HepG2 (cell line): Measurements from ENCODE around the gene KRTAP5-2. TPM values are rescaled to one million over a fixed set of nuclear protein-coding genes. Genes with fewer than 3 reads are reported as not detected.

Experiments used
- ATAC-seq: fragments of 200-7000 bp; cut with Tn5 transposase; 3 replicates; pipeline ENCODE4 v1.9.1; 2020; ENCODE audit warnings: mild to moderate bottlenecking, moderate library complexity
- BruUV-seq: library from RNA; stranded (reverse); fragments of 400-500 nt; replicated peaks from 2 replicates; lab custom pipeline; 2021; lab: Mats Ljungman, UMichigan
- CTCF ChIA-PET: fragments of 300-600 bp; formaldehyde crosslinking; extraction: SDS; loops from one replicate; lab custom pipeline; 2021; ENCODE audit warnings: low total read pairs, inconsistent platforms, low intra/inter-chr PET ratio; lab: Yijun Ruan, JAX
- POLR2A ChIA-PET: fragments of 350-600 bp; sonication (Branson Sonifier 250); formaldehyde crosslinking; loops from one replicate; lab custom pipeline; 2020; ENCODE audit warnings: antibody characterized with exemption, inconsistent platforms; lab: Yijun Ruan, JAX
- DNase-seq: peaks from one replicate; pipeline ENCODE4 v3.0.0-alpha.2; 2015; ENCODE audit warnings: low spot score
- FAIRE-seq: peaks from 3 replicates; lab custom pipeline; 2011; peaks lifted over from hg19 to GRCh38; lab: Jason Lieb, UNC
- H2AFZ ChIP-seq: one replicate; pipeline ENCODE4 v1.6.1; 2011; ENCODE audit warnings: low read length, inconsistent platforms
- H3K27ac ChIP-seq: fragments of 300-600 bp; 3 replicates; pipeline ENCODE4 v1.8.0; 2011; ENCODE audit warnings: mixed run types, mild to moderate bottlenecking, mixed read lengths, low read length, inconsistent platforms; ENCODE audit not compliant: insufficient read depth; ENCODE audit errors: extremely low read length
- H3K27me3 ChIP-seq, 2 experiments: fragments of 200-600 bp in 1 of 2; 2 replicates in 1 of 2; 3 replicates in 1 of 2; pipeline versions ENCODE4 v1.6.0 to v1.8.0; 2011; ENCODE audit warnings: low read length in 2 of 2, mild to moderate bottlenecking in 2 of 2, moderate library complexity in 2 of 2, inconsistent platforms in 1 of 2; ENCODE audit not compliant: insufficient read depth in 2 of 2, control insufficient read depth in 1 of 2
- H3K36me3 ChIP-seq, 2 experiments: fragments of 200-600 bp in 1 of 2; replicated peaks in 1 of 2; 2 replicates in 1 of 2; 3 replicates in 1 of 2; pipeline versions ENCODE4 v1.5.1 to v1.8.0; 2011; ENCODE audit warnings: low read length in 2 of 2, inconsistent platforms in 1 of 2; ENCODE audit not compliant: insufficient read depth in 2 of 2, control insufficient read depth in 1 of 2
- H3K4me1 ChIP-seq: 2 replicates; pipeline ENCODE4 v1.5.1; 2012; ENCODE audit warnings: low read length, inconsistent platforms; ENCODE audit not compliant: insufficient read depth
- H3K4me2 ChIP-seq: 2 replicates; pipeline ENCODE4 v1.6.0; 2011; ENCODE audit warnings: low read depth, low read length, inconsistent platforms
- H3K4me3 ChIP-seq, 3 experiments: fragments of 200-600 bp in 1 of 3; sonication (generic), shearing (Covaris generic) in 1 of 3; replicated peaks in 1 of 3; 2 replicates each; pipeline ENCODE4 v1.5.1; 2011 to 2016; ENCODE audit warnings: low read length in 3 of 3, inconsistent platforms in 2 of 3, low read depth in 2 of 3, mild to moderate bottlenecking in 2 of 3, control low read depth in 1 of 3, mixed read lengths in 1 of 3; ENCODE audit not compliant: insufficient read depth in 1 of 3
- H3K79me2 ChIP-seq: one replicate; pipeline ENCODE4 v1.6.1; 2011; ENCODE audit warnings: low read length, inconsistent platforms; ENCODE audit not compliant: insufficient read depth
- H3K9ac ChIP-seq: 2 replicates; pipeline ENCODE4 v1.6.0; 2011; ENCODE audit warnings: mild to moderate bottlenecking, low read depth, low read length, inconsistent platforms; ENCODE audit not compliant: insufficient read depth
- H3K9me3 ChIP-seq: 2 replicates; pipeline ENCODE4 v1.5.1; 2012; ENCODE audit warnings: mild to moderate bottlenecking, low read length
- H4K20me1 ChIP-seq: 2 replicates; pipeline ENCODE4 v1.6.0; 2011; ENCODE audit warnings: inconsistent platforms, mild to moderate bottlenecking, low read length, moderate library complexity; ENCODE audit not compliant: insufficient read depth
- CTCF ChIP-seq: sonication (generic); formaldehyde crosslinking; IDR thresholded peaks from 2 replicates; pipeline ENCODE4 v1.5.0; 2020; ENCODE audit warnings: mild to moderate bottlenecking, missing genetic modification reagents, moderate library complexity
- RBM22 ChIP-seq: fragments of 200-400 bp; formaldehyde crosslinking; optimal IDR thresholded peaks from 2 replicates; pipeline ENCODE3; 2017; ENCODE audit warnings: mild to moderate bottlenecking, low read length, moderate library complexity
- ZBTB10 ChIP-seq: sonication (generic); formaldehyde crosslinking; IDR thresholded peaks from 2 replicates; pipeline ENCODE4 v1.4.0; 2020; ENCODE audit warnings: missing genetic modification reagents, borderline replicate concordance
- ZFP82 ChIP-seq: sonication (generic); formaldehyde crosslinking; IDR thresholded peaks from 2 replicates; pipeline ENCODE4 v1.5.1; 2020; ENCODE audit warnings: mild to moderate bottlenecking, missing genetic modification reagents, borderline replicate concordance
- ZNF564 ChIP-seq: sonication (generic); formaldehyde crosslinking; IDR thresholded peaks from 2 replicates; pipeline ENCODE4 v1.8.1; 2023; ENCODE audit warnings: mild to moderate bottlenecking, missing genetic modification reagents
- WGBS: methylation state at CpG from one replicate; pipeline ENCODE4 v1.1.6; 2017; ENCODE audit warnings: low lambda C conversion rate; 5-methylcytosine and 5-hydroxymethylcytosine counted together
- in situ Hi-C: cut with HindIII; loops from 2 replicates; pipeline ENCODE4 v1.10.0; 2017; ENCODE audit warnings: low pct_unique_long_range_greater_than_20kb; ENCODE audit not compliant: extremely low pct_ligation_motif_present
- intact Hi-C: fragments of 100-400 bp; cut with micrococcal nuclease; formaldehyde crosslinking; loops from one replicate; pipeline ENCODE4 v1.10.0; 2022; ENCODE audit not compliant: unreplicated experiment
- polyA plus RNA-seq, 8 experiments: library from polyadenylated mRNA; depleted of rRNA in 3 of 8; stranded (reverse) in 7 of 8; unstranded in 1 of 8; fragments of >200 nt; fragmentation: Illumina TruSeq in 4 of 8; extraction: Trizol in 4 of 8; gene quantifications; 2 replicates each; pipeline versions ENCODE4 v1.2.1 to v1.2.3, GENCODE V29; 2011 to 2016; ENCODE audit warnings: low read depth in 4 of 8, missing spikeins in 1 of 8, mixed read lengths in 1 of 8; ENCODE audit not compliant: insufficient read depth in 1 of 8
- total RNA-seq, 5 experiments: library from RNA; depleted of rRNA; stranded (reverse); fragments of >200 nt; fragmentation: Illumina TruSeq; extraction: Trizol; gene quantifications; 2 replicates each; pipeline ENCODE4 v1.2.3, GENCODE V29; 2016; ENCODE audit warnings: low read depth in 1 of 5
- TF ChIP-seq, protein P1 (sequence below): IDR thresholded peaks from 2 replicates; pipeline ENCODE4 v1.6.1; 2018; ENCODE audit warnings: missing genetic modification reagents
- TF ChIP-seq, protein P2 (sequence below): sonication (generic); formaldehyde crosslinking; IDR thresholded peaks from 2 replicates; pipeline ENCODE4 v1.4.0; 2020; ENCODE audit warnings: mild to moderate bottlenecking, missing genetic modification reagents

The KRTAP5-2 gene
- total and polyA plus RNA-seq, 2 of the 13 experiments (the other 11 are each of a cell fraction or from before 2014, with no cell fraction given): not detected

DNA sequence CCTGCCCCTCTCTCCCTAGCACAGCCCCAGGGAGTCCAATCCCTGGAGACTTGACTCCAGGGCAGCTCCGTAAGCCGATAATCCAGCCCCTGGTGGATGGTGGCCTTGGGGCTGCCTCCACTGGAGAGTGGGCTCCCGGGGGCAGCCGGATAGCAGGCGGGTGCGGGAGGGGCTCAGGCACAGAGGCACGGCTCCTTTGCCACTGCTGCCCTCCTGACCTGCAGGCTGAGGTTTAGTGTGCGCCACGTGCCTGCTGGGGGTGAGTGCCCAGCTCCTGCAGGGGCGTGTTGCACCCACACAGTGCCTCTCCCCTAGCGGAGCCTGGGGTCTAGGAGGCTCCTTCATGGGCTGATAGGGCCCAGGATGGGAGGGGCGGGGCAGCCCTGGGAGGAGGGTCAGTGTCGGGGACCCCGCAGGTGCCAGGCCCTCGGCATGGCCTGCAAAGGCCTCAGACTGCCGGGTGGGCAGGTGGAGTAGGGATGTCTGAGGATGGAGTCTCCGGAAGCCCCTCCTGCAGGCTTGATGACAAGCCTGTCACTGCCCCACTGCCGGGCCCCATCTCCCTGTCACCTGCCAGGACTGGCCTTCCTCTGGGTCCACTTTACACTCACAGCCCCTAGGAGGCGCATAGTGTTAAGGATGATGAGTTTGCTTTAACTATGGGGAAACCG lies 31.6 kb downstream of the KRTAP5-2 start:
- no peaks in the 10 kb centered on the region for H3K79me2 ChIP-seq
- ChIA-PET CTCF (no interaction called here), POLR2A (interaction anchor here (0.7 kb wide), 1 partner anchor 22 kb away, joined by 3 read pairs; no protein-coding TSS in a partner anchor)
- intact Hi-C loops (no loop called here), in situ Hi-C loops (no loop called here)
- H2AFZ ChIP-seq: no peak overlapping the region
- H3K9ac ChIP-seq: no peak overlapping the region
- peaks cover 0 to 1% of the 10 kb centered on the region in 2 experiments; a peak in 1 of 5 replicates for H3K36me3 ChIP-seq
- ATAC-seq: peak; percentile 10; the same call in 1 of the 3 replicates
- no peak overlapping the region for H3K4me3 ChIP-seq
- no peak for DNase-seq
- no peak overlapping the region for H3K27ac ChIP-seq
- H3K4me2 ChIP-seq: no peak overlapping the region
- no peak for TF ChIP-seq ZFP82 (CRISPR knock-in tag)
- TF ChIP-seq RBM22: no peak
- peak; percentile 31 for TF ChIP-seq CTCF
- TF ChIP-seq, protein P1, sequence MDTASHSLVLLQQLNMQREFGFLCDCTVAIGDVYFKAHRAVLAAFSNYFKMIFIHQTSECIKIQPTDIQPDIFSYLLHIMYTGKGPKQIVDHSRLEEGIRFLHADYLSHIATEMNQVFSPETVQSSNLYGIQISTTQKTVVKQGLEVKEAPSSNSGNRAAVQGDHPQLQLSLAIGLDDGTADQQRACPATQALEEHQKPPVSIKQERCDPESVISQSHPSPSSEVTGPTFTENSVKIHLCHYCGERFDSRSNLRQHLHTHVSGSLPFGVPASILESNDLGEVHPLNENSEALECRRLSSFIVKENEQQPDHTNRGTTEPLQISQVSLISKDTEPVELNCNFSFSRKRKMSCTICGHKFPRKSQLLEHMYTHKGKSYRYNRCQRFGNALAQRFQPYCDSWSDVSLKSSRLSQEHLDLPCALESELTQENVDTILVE: no peak
- TF ChIP-seq, protein P2, sequence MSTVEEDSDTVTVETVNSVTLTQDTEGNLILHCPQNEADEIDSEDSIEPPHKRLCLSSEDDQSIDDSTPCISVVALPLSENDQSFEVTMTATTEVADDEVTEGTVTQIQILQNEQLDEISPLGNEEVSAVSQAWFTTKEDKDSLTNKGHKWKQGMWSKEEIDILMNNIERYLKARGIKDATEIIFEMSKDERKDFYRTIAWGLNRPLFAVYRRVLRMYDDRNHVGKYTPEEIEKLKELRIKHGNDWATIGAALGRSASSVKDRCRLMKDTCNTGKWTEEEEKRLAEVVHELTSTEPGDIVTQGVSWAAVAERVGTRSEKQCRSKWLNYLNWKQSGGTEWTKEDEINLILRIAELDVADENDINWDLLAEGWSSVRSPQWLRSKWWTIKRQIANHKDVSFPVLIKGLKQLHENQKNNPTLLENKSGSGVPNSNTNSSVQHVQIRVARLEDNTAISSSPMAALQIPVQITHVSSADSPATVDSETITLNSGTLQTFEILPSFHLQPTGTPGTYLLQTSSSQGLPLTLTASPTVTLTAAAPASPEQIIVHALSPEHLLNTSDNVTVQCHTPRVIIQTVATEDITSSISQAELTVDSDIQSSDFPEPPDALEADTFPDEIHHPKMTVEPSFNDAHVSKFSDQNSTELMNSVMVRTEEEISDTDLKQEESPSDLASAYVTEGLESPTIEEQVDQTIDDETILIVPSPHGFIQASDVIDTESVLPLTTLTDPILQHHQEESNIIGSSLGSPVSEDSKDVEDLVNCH (CRISPR knock-in tag): no peak
- no peak for TF ChIP-seq ZNF564 (CRISPR knock-in tag)
- no peak for TF ChIP-seq ZBTB10 (CRISPR knock-in tag)
- no peaks in the 10 kb centered on the region for H3K9me3 ChIP-seq
- 83% methylated on average over 5 of the region's 20 CpGs for WGBS
- FAIRE-seq: no peak
- peaks cover 35% of the 10 kb centered on the region; the same call in 1 of the 2 replicates for H4K20me1 ChIP-seq
- no peaks in the 10 kb centered on the region for H3K27me3 ChIP-seq
- no TSS peak for BruUV-seq
- H3K4me1 ChIP-seq: peaks cover 32% of the 10 kb centered on the region
